ENCODE measurements around the gene HEMK1.

Gene HEMK1

GRCh38 chr3:50632450-50632849 is 63.1 kb downstream of the HEMK1 start:
- no peak overlapping the region for H3K9ac ChIP-seq
- H3K4me1 ChIP-seq (ENCODE audit: low read depth, poor library complexity, severe bottlenecking) = no peaks in the 10 kb centered on the region
- no peak overlapping the region for H3K4me3 ChIP-seq (IDR thresholded peaks at IDR 0.05; ENCODE audit: insufficient read depth, low read depth, low read length)
- no peaks in the 10 kb centered on the region for H3K36me3 ChIP-seq (ENCODE audit: insufficient read depth)
- no peak overlapping the region for H3K27ac ChIP-seq
- H2AFZ ChIP-seq (ENCODE audit: low read depth) = no peak overlapping the region
- no peak for TF ChIP-seq CTCF (conservative IDR thresholded peaks at IDR 0.05; ENCODE audit: low read depth, low read length)
- H3K4me2 ChIP-seq = no peak overlapping the region
- no peaks in the 10 kb centered on the region for H4K20me1 ChIP-seq (ENCODE audit: insufficient read depth)
- no peaks in the 10 kb centered on the region for H3K27me3 ChIP-seq (ENCODE audit: insufficient read depth, low read depth)
- no peaks in the 10 kb centered on the region for H3K79me2 ChIP-seq (ENCODE audit: insufficient read depth, low read depth)

GRCh38 chr3:50633230-50633790 is 64.0 kb downstream of the HEMK1 start:
- H3K79me2 ChIP-seq (ENCODE audit: insufficient read depth, low read depth) = no peaks in the 10 kb centered on the region
- no peak overlapping the region for H3K9ac ChIP-seq
- H3K27ac ChIP-seq = no peak overlapping the region
- no peaks in the 10 kb centered on the region for H4K20me1 ChIP-seq (ENCODE audit: insufficient read depth)
- no peak overlapping the region for H2AFZ ChIP-seq (ENCODE audit: low read depth)
- H3K4me2 ChIP-seq = no peak overlapping the region
- H3K4me1 ChIP-seq (ENCODE audit: low read depth, poor library complexity, severe bottlenecking) = no peaks in the 10 kb centered on the region
- H3K4me3 ChIP-seq (IDR thresholded peaks at IDR 0.05; ENCODE audit: insufficient read depth, low read depth, low read length) = no peak overlapping the region
- no peaks in the 10 kb centered on the region for H3K27me3 ChIP-seq (ENCODE audit: insufficient read depth, low read depth)
- H3K36me3 ChIP-seq (ENCODE audit: insufficient read depth) = no peaks in the 10 kb centered on the region
- TF ChIP-seq CTCF (conservative IDR thresholded peaks at IDR 0.05; ENCODE audit: low read depth, low read length) = no peak

GRCh38 chr3:50635066-50635465 is 65.7 kb downstream of the HEMK1 start:
- no peak overlapping the region for H3K4me3 ChIP-seq (IDR thresholded peaks at IDR 0.05; ENCODE audit: insufficient read depth, low read depth, low read length)
- no peak overlapping the region for H3K9ac ChIP-seq
- H3K27ac ChIP-seq = no peak overlapping the region
- no peak overlapping the region for H3K4me2 ChIP-seq
- no peaks in the 10 kb centered on the region for H4K20me1 ChIP-seq (ENCODE audit: insufficient read depth)
- no peaks in the 10 kb centered on the region for H3K4me1 ChIP-seq (ENCODE audit: low read depth, poor library complexity, severe bottlenecking)
- H3K36me3 ChIP-seq (ENCODE audit: insufficient read depth) = no peaks in the 10 kb centered on the region
- no peak for TF ChIP-seq CTCF (conservative IDR thresholded peaks at IDR 0.05; ENCODE audit: low read depth, low read length)
- H2AFZ ChIP-seq (ENCODE audit: low read depth) = no peak overlapping the region
- H3K27me3 ChIP-seq (ENCODE audit: insufficient read depth, low read depth) = no peaks in the 10 kb centered on the region
- no peaks in the 10 kb centered on the region for H3K79me2 ChIP-seq (ENCODE audit: insufficient read depth, low read depth)

- no peaks in the 10 kb centered on the region for H4K20me1 ChIP-seq (ENCODE audit: insufficient read depth)
These were observed 67.7 kb downstream of the HEMK1 start for GRCh38 chr3:50637011-50637410.

More at GRCh38 chr3:50637011-50637410, 67.7 kb downstream of the HEMK1 start:
- H3K4me3 ChIP-seq (IDR thresholded peaks at IDR 0.05; ENCODE audit: insufficient read depth, low read depth, low read length) = no peak overlapping the region
- H3K27ac ChIP-seq = no peak overlapping the region
- no peak overlapping the region for H2AFZ ChIP-seq (ENCODE audit: low read depth)
- no peak overlapping the region for H3K9ac ChIP-seq
- no peaks in the 10 kb centered on the region for H3K4me1 ChIP-seq (ENCODE audit: low read depth, poor library complexity, severe bottlenecking)
- no peak for TF ChIP-seq CTCF (conservative IDR thresholded peaks at IDR 0.05; ENCODE audit: low read depth, low read length)
- no peak overlapping the region for H3K4me2 ChIP-seq
- no peaks in the 10 kb centered on the region for H3K36me3 ChIP-seq (ENCODE audit: insufficient read depth)
- H3K27me3 ChIP-seq (ENCODE audit: insufficient read depth, low read depth) = no peaks in the 10 kb centered on the region
- H3K79me2 ChIP-seq (ENCODE audit: insufficient read depth, low read depth) = no peaks in the 10 kb centered on the region

Data from KMS-11 (cell line).